Gastrocnemius medialis (tissue), 4 donors: Measurements from ENCODE around the gene CLCN2.

ENCODE experiments used
- POLR2A ChIP-seq, 2 donors: fragments of 450-650 bp; IDR thresholded peaks; one replicate each; pipeline ENCODE4 v1.6.1; 2017; ENCODE audit warnings: antibody characterized with exemption in 2 of 2, mild to moderate bottlenecking in 2 of 2, moderate library complexity in 2 of 2
- TF ChIP-seq, protein P1 (sequence below), 5 experiments: fragments of 450-650 bp in 3 of 5; fragments of 200-600 bp in 2 of 5; sonication (generic) in 2 of 5; IDR thresholded peaks in 4 of 5; conservative IDR thresholded peaks in 1 of 5; 1 replicate in 4 of 5; 2 replicates in 1 of 5; pipeline ENCODE4 v1.5.1; 2016 to 2019; ENCODE audit warnings: antibody characterized with exemption in 5 of 5, mild to moderate bottlenecking in 3 of 5, moderate library complexity in 3 of 5

DNA sequence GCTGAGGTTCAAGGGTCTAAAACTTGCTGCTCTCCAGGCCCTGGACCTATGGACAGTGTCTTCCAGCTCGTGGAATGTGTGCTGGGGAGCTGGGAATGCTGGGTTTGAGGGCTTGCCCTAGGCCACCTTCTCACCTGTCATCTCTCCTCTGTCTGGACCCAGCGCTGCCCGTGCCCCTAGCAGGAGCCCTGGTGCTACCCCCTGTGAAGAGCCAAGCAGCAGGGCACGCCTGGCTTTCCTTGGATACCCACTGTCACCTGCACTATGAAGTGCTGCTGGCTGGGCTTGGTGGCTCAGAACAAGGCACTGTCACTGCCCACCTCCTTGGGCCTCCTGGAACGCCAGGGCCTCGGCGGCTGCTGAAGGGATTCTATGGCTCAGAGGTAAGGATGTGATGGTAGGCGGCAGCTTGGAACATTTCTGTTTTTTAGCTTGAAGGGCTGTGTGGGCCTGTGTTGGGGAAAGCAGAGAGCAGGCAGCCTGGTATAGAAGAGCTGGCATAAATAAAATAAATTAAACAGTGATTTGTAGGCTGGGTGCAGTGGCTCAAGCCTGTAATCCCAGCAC, 23.5 kb upstream of the CLCN2 start:
- no peak for TF ChIP-seq POLR2A (IDR thresholded peaks at IDR 0.05)
- TF ChIP-seq, protein P1, sequence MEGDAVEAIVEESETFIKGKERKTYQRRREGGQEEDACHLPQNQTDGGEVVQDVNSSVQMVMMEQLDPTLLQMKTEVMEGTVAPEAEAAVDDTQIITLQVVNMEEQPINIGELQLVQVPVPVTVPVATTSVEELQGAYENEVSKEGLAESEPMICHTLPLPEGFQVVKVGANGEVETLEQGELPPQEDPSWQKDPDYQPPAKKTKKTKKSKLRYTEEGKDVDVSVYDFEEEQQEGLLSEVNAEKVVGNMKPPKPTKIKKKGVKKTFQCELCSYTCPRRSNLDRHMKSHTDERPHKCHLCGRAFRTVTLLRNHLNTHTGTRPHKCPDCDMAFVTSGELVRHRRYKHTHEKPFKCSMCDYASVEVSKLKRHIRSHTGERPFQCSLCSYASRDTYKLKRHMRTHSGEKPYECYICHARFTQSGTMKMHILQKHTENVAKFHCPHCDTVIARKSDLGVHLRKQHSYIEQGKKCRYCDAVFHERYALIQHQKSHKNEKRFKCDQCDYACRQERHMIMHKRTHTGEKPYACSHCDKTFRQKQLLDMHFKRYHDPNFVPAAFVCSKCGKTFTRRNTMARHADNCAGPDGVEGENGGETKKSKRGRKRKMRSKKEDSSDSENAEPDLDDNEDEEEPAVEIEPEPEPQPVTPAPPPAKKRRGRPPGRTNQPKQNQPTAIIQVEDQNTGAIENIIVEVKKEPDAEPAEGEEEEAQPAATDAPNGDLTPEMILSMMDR (IDR thresholded peaks at IDR 0.05 in 4 of 5, conservative IDR thresholded peaks at IDR 0.05 in 1 of 5) = no peak
